ENCODE data around the gene CCDC92. TPM values are rescaled to one million over a fixed set of nuclear protein-coding genes. Genes with fewer than 3 reads are reported as not detected.

The CCDC92 gene
- total RNA-seq, 1 experiment from 2014 or later = 6.1 TPM

DNA sequence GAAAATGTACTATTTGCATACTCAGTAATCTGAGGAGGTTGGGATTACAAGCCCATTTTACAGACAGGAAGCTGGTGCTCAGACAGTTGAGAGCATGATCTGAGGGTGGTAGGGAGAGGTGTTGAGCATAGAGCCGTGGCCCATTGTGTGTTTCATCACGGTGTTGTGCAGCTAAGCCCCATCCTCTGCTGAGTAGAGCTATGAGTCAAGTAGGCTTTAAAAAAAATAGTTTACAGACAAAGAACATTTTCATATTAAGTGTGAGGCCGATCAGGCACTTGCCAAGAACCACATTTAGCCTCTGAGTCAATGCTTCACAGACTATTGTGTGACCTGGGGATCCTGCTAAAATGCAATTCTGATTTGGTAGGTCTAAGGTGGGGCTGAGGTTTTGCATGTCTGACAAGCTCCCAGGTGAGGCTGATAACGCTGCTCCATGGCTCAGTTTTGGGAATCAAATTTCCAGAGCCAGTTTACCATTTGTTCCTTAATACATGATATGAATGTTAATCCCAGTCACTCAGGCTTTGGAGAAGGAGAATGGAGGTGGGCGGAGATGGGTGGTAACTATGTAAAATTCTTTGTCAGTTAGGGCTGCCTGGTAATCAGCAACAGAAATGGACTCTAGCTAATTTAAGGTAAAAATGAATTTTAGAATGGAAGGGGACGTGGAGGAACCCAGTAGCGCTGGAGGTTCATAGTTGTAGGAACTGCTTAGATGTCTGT lies 22.6 kb upstream of the CCDC92 start:
- Histone ChIP-seq H3K36me3 (replicated peaks; ENCODE audit: control insufficient read depth, insufficient read depth, low read length) (no peaks in the 10 kb centered on the region; the same call in 1 of the 2 replicates), H3K27me3 (ENCODE audit: control insufficient read depth, insufficient read depth, low read length) (no peaks in the 10 kb centered on the region), H3K4me3 (ENCODE audit: insufficient read depth, low read depth, low read length) (no peak overlapping the region)
- DNase-seq = no peak

DNA sequence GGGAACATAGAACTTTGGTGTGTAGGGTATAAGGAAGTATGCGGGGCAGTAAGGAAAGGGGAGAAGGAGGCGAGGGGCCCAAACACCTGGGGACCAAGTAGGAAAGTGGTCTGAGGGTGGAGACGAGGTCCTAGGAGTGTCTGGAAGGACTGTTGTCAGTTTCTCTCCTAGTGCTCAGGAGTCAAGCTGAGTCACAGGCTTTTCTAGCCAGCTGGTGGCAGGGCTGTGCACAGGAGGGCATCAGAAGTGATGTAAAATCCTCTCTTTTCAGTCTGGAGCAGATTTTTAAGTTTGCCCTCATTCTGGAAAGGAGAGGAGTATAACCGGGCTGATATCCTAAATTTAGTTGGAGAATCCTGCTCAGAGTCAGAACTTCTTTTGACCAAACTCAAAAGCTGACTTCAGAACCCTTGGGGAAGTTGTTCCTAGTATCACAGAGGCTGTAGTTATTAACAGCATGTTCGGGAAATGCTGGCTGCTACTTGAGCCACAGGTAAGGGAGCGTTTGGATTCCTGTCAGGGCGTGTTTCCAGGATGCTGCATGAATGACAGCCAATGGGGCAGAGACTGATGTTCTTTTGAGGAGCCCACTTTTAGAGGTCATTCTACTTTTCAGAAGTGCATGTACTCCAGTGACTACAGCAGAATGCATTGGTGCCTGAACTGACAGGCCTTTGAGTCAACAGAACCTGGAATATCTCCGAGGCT lies 19.6 kb upstream of the CCDC92 start:
- H3K27me3 ChIP-seq (ENCODE audit: control insufficient read depth, insufficient read depth, low read length) = no peaks in the 10 kb centered on the region
- DNase-seq = no peak
- peaks cover 2% of the 10 kb centered on the region for H3K36me3 ChIP-seq (replicated peaks; ENCODE audit: control insufficient read depth, insufficient read depth, low read length)
- H3K4me3 ChIP-seq (ENCODE audit: insufficient read depth, low read depth, low read length) = no peak overlapping the region

DNA sequence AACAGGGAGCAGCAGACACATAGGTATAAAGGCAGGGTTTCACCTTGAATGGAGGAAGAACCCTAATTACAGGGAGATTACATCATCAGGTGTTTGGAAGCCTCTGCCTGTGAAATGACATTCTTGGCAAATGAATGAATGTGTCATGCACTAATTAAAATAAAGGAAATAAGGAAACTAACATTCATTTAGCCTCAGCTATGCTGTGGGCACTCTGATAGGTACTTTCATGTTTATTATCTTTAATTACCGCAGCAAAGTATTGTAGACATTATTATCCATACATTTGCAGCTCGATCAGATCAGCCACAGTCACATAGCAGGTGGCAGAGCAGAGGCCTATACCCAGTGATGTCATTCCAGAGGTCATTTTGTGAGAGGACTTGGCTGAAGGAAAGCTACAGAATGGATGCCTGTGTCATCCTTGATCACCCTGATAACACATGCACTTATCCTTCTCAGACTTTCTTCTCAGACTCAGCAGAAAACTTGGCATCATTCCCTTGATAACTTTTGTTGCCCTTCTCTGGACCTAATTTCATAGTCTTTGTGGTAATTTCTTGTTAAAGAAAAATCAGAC lies 18.8 kb upstream of the CCDC92 start:
- no peak for DNase-seq
- H3K36me3 ChIP-seq (replicated peaks; ENCODE audit: control insufficient read depth, insufficient read depth, low read length) = peaks cover 2% of the 10 kb centered on the region
- H3K4me3 ChIP-seq (ENCODE audit: insufficient read depth, low read depth, low read length) = no peak overlapping the region
- no peaks in the 10 kb centered on the region for H3K27me3 ChIP-seq (ENCODE audit: control insufficient read depth, insufficient read depth, low read length)

DNA sequence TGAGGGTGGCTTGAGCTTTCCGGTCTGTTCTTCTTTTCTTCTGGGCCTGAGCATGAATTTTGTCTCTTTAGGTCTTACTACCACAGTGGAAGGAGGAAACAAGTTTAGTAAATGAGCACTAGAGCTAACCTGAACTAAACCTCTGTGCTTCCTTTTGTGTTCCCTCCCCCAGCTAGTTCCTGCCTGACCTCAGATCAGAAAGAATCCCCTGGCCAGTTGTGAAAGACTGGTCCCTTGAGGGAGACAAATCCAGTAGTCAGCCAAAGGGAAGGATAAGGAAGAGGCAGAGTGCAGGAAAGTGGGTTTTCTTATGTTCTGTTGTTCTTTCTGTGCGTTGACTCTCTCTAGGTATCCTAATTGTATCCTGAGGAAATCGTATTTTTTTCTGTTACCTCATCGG lies 17.9 kb upstream of the CCDC92 start:
- peaks cover 2% of the 10 kb centered on the region for H3K36me3 ChIP-seq (replicated peaks; ENCODE audit: control insufficient read depth, insufficient read depth, low read length)
- H3K4me3 ChIP-seq (ENCODE audit: insufficient read depth, low read depth, low read length) = no peak overlapping the region
- no peak for DNase-seq
- H3K27me3 ChIP-seq (ENCODE audit: control insufficient read depth, insufficient read depth, low read length) = no peaks in the 10 kb centered on the region

DNA sequence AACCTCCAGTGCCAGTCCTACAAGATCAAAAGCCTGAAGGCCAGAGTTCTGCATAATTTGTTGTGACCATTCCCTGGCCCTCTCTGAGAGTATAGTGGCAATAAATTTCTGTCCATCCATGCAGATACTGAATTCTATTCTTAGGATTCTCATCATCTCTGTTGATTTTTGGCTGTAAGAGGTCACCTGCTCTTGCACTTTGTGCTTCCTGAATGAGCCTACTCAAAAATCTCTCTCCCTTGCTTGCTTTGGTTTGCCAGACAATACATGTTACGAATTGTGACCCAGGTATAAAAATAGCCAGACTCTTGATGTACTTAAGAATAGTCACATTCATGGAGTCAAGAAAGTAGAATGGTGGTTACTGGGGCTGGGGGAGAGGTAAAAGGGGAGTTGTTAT lies 17.1 kb upstream of the CCDC92 start:
- Histone ChIP-seq H3K4me3 (ENCODE audit: insufficient read depth, low read depth, low read length) (no peak overlapping the region), H3K27me3 (ENCODE audit: control insufficient read depth, insufficient read depth, low read length) (no peaks in the 10 kb centered on the region), H3K36me3 (replicated peaks; ENCODE audit: control insufficient read depth, insufficient read depth, low read length) (peaks cover 2% of the 10 kb centered on the region)
- no peak for DNase-seq

DNA sequence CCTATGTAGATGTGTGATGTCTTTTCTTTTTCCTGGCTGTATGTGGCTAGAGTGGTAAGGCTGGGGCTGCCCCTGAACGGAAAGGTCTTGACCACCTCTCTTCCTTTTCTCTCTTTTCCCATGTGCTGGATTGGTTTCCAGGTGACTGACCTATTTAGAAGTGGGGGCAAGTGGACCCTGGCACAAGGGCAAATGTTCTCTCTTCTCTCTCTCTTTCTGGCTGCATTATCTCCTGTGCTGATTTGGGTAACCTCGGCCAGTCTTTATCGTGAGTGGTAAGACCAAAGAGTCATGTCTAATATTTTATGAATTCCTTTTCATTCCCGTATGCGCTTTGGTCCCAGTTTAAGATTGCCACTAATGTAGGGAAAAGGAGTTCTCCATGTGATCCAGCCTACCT lies 16.5 kb upstream of the CCDC92 start:
- Histone ChIP-seq H3K36me3 (replicated peaks; ENCODE audit: control insufficient read depth, insufficient read depth, low read length) (peaks cover 2% of the 10 kb centered on the region), H3K27me3 (ENCODE audit: control insufficient read depth, insufficient read depth, low read length) (no peaks in the 10 kb centered on the region), H3K4me3 (ENCODE audit: insufficient read depth, low read depth, low read length) (no peak overlapping the region)
- no peak for DNase-seq

DNA sequence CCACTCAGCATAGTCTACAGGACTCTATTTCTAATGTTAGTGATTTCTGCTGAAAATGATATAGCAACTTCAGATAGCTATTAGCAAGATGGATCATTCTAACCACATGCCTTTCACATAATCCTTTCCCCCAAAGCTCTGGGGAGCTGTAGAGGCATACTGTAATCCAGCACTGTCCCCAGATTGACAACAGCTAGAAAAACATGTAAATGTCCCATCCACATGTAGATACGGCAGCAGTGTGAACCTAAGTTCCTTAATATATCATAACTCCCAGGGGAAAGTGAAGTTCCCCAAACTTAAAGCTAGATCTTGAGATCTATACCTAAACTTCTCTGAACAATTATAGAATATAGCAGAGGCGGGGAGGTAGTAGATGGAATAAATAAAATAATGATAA lies 14.4 kb upstream of the CCDC92 start:
- H3K36me3 ChIP-seq (replicated peaks; ENCODE audit: control insufficient read depth, insufficient read depth, low read length) = peaks cover 2% of the 10 kb centered on the region
- no peaks in the 10 kb centered on the region for H3K27me3 ChIP-seq (ENCODE audit: control insufficient read depth, insufficient read depth, low read length)
- no peak for DNase-seq

DNA sequence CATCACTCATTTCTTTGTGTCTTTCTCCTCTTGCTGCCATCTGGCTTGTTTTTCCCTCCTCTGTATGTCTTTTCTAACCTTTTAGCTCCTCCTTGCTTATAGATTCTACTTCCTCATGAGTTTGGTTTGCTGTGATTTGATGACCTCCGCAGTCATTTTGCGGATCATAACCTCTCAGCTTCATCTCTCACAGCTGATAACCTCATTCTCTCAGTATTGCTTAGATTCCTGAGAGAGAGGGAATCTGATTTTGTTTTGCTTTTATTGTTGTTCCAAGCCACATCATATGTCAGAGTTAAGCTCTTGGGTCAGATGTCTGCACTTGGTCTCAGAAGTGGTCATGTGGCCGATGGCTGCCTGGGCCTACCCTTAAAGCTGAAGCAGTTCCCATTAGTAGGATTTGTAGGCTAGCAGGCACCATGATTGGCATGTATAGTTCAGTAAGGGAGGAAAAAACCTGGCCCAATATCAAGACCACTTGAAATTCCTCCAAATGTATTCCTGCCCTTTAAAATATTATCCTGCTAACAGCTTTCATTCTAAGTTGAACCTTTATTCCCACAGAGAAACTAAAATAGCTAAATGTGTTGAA lies 13.8 kb upstream of the CCDC92 start:
- no peak for DNase-seq
- no peaks in the 10 kb centered on the region for H3K27me3 ChIP-seq (ENCODE audit: control insufficient read depth, insufficient read depth, low read length)
- H3K36me3 ChIP-seq (replicated peaks; ENCODE audit: control insufficient read depth, insufficient read depth, low read length) = peaks cover 2% of the 10 kb centered on the region
- H3K4me3 ChIP-seq (ENCODE audit: insufficient read depth, low read depth, low read length) = no peak overlapping the region

More for the DNA sequence above, 14.4 kb upstream of the CCDC92 start:
- no peak overlapping the region for H3K4me3 ChIP-seq (ENCODE audit: insufficient read depth, low read depth, low read length)

DNA sequence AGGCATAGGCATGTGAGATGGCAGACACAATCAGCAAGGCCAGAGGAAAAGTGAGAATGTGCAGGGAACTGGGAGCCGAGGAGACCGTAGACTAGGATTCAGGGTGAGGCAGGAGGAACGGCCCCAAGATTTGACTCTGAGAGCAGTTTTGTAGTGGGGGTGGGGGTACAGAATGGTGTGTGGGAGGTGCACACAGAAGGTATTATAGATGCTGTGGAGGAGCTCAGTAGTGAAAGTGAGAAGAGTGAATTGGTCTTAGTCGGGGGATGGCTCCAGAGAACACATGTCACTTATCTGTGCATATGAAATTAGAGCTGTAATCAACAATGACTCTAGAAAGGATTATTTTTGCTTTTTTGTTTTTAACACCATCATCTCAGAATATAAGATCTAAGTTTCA lies 12.3 kb upstream of the CCDC92 start:
- peaks cover 2% of the 10 kb centered on the region for H3K36me3 ChIP-seq (replicated peaks; ENCODE audit: control insufficient read depth, insufficient read depth, low read length)
- H3K27me3 ChIP-seq (ENCODE audit: control insufficient read depth, insufficient read depth, low read length) = no peaks in the 10 kb centered on the region
- H3K4me3 ChIP-seq (ENCODE audit: insufficient read depth, low read depth, low read length) = no peak overlapping the region
- no peak for DNase-seq

DNA sequence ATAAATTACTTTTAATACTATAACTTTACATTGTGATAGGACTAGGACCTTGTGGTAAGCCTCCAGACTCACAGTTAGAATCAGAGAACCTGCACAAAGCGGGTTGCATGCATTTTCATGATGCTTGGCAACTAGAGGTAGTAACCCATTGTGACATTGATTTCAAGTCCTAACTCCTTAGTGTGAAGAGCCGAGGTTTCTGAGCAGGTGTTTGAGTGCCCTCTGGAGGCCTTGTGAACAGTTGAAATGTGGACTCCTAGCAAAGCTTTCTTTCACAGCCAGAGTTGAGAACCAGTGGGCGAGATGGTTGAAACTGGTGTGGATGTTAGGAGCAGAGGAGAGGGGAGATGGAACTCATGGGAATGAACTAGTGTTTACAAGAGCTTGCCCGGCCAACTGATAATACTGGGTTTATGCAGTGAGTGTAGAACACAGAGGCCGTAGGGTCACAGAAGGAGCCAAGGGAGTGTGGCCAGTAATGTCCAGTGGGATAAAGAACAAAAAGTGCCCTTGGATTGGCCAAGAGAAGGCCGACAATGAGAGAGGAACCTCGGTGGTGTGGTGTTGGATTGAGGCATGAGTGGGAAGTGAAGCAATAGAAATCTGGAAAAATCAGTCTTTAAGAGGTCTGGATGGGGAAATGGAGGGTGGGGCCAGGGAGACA lies 11.3 kb upstream of the CCDC92 start:
- DNase-seq = peak; percentile 35
- peaks cover 2% of the 10 kb centered on the region for H3K36me3 ChIP-seq (replicated peaks; ENCODE audit: control insufficient read depth, insufficient read depth, low read length)
- no peak overlapping the region for H3K4me3 ChIP-seq (ENCODE audit: insufficient read depth, low read depth, low read length)
- H3K27me3 ChIP-seq (ENCODE audit: control insufficient read depth, insufficient read depth, low read length) = no peaks in the 10 kb centered on the region

DNA sequence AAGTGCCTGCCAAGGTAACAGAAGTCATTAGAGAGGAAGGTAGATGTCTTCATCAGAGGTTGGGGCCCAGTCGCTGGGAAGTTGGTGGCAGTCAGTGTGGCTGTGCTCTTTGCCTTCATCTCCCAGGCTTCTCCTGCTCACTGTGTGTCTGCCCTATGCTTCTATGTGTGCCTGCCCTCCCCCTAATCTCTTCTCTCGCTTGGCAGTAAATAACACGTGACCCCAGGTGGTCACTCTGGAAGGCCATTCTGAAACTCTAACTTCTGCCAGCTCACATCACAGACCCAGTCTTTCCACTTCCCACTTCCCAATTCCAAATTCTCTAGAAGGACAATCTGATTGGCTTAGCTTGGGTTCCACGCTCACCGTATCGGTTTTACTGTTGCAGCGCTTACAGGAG lies 9.6 kb upstream of the CCDC92 start:
- H3K36me3 ChIP-seq (replicated peaks; ENCODE audit: control insufficient read depth, insufficient read depth, low read length) = no peaks in the 10 kb centered on the region
- no peak for DNase-seq
- no peak overlapping the region for H3K4me3 ChIP-seq (ENCODE audit: insufficient read depth, low read depth, low read length)
- no peaks in the 10 kb centered on the region for H3K27me3 ChIP-seq (ENCODE audit: control insufficient read depth, insufficient read depth, low read length)

DNA sequence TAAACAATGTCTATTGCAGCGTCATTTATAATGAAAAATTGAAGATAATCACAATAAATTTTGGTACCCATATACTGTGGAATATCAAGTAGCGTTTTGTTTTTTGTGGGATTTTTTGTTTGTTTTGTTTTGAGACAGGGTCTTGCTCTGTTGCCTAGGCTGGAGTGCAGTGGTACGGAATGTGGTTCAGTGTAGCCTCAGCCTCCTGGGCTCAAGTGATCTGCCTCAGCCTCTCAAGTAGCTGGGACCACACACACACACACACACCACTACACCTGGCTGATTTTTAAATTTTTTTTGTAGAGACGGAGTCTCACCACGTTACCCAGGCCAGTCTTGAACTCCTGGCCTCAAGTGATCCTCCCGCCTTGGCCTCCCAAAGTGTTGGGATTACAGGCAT lies 6.9 kb upstream of the CCDC92 start:
- H3K36me3 ChIP-seq (replicated peaks; ENCODE audit: control insufficient read depth, insufficient read depth, low read length) = peaks cover 1% of the 10 kb centered on the region
- DNase-seq = no peak
- peaks cover 4% of the 10 kb centered on the region; the same call in 1 of the 2 replicates for H3K27me3 ChIP-seq (ENCODE audit: control insufficient read depth, insufficient read depth, low read length)
- H3K4me3 ChIP-seq (ENCODE audit: insufficient read depth, low read depth, low read length) = no peak overlapping the region

DNA sequence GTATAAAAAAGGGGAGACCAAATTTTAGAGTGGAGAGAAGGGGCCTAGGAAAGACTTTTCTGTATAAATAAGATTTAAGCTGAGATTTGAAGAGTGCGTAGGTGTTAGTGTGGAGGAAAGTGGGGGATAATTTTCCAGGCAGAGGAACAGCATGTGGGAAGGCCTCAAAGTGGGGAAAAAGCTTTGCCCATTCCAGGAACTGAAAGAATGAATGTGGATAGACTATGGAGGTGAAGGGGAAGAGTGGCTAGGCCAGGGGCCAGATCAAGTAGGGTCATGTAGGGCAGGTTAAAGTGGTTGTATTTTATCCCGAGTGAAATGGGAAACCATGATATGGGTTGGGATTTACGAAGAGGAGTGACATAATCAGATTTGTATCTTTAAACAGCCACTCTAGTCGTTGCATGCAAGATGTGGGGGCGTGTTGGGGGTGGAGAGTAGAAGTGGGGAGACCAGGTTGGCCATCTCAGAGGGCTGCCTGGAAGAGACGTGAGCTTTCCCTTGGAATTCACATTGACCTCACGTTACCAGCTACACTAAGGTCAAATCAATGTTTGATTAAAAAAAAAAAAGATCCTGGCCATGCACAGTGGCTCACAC lies 3.7 kb upstream of the CCDC92 start:
- Histone ChIP-seq H3K27me3 (ENCODE audit: control insufficient read depth, insufficient read depth, low read length) (peaks cover 10% of the 10 kb centered on the region; the same call in 1 of the 2 replicates), H3K36me3 (replicated peaks; ENCODE audit: control insufficient read depth, insufficient read depth, low read length) (peaks cover 1% of the 10 kb centered on the region), H3K4me3 (ENCODE audit: insufficient read depth, low read depth, low read length) (no peak overlapping the region)
- no peak for DNase-seq

All from H7 (cell line).